MM.1S (cell line): Measurements from ENCODE around the gene UQCC5.

Experiments
- EZH2 ChIP-seq: fragments of 300-600 bp; sonication (generic); optimal IDR thresholded peaks from 2 replicates; pipeline ENCODE3; 2017; ENCODE audit warnings: low read depth, mild to moderate bottlenecking, antibody characterized with exemption, low read length, mixed read lengths
- EZH2phosphoT487 ChIP-seq: fragments of 300-600 bp; sonication (generic); IDR thresholded peaks from 2 replicates; pipeline ENCODE4 v1.6.1; 2018; ENCODE audit warnings: antibody characterized with exemption, low read length
- TF ChIP-seq, protein P1 (sequence below): fragments of 300-600 bp; sonication (generic); IDR thresholded peaks from 2 replicates; pipeline ENCODE4 v1.5.1; 2016; ENCODE audit warnings: antibody characterized with exemption, low read length, mixed read lengths

DNA sequence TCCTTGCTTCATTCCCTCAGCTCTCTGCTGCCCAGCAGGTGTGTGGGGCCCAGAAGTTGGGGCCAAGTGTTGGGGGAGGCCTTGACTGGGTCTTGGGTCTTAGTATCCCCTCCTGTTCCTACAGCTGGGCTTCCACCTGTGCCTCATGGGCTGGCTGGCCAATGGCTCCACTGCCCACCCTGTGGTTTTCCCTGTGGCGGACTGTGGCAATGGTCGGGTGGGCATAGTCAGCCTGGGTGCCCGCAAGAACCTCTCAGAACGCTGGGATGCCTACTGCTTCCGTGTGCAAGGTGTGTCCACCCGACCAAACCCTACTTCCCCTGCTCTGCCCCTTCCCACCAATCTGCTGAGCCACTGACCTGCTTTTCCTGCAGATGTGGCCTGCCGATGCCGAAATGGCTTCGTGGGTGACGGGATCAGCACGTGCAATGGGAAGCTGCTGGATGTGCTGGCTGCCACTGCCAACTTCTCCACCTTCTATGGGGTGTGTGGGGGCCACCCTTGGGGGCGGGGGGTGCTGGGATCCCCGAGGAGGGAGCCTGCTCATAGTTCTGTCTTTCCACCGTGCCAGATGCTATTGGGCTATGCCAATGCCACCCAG, 13.7 kb upstream of the UQCC5 start:
- TF ChIP-seq EZH2 (no peak), EZH2phosphoT487 (no peak)
- TF ChIP-seq, protein P1, sequence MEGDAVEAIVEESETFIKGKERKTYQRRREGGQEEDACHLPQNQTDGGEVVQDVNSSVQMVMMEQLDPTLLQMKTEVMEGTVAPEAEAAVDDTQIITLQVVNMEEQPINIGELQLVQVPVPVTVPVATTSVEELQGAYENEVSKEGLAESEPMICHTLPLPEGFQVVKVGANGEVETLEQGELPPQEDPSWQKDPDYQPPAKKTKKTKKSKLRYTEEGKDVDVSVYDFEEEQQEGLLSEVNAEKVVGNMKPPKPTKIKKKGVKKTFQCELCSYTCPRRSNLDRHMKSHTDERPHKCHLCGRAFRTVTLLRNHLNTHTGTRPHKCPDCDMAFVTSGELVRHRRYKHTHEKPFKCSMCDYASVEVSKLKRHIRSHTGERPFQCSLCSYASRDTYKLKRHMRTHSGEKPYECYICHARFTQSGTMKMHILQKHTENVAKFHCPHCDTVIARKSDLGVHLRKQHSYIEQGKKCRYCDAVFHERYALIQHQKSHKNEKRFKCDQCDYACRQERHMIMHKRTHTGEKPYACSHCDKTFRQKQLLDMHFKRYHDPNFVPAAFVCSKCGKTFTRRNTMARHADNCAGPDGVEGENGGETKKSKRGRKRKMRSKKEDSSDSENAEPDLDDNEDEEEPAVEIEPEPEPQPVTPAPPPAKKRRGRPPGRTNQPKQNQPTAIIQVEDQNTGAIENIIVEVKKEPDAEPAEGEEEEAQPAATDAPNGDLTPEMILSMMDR, result no peak
